Activated CD8-positive, alpha-beta memory T cell treated with anti-CD3 and anti-CD28 coated beads, Interleukin-2, amount 50 U/mL, for 1 hour (primary cell): ENCODE data around the gene RNF11.
"Not testable (repeated sequence)": the region's sequence is repeated elsewhere in the genome, so short reads cannot be mapped to it uniquely, and the experiment has no call there.

Experiments
- DNase-seq: peaks from one replicate; pipeline ENCODE4 v3.0.0-alpha.2; 2020; ENCODE audit errors: extremely low read depth

Gene RNF11

GRCh38 chr1:51228471-51228870 lies 7.6 kb upstream of the RNF11 start:
- DNase-seq, result not testable (repeated sequence)

- no peak for DNase-seq
Observed at GRCh38 chr1:51230501-51231078, 5.5 kb upstream of the RNF11 start.

GRCh38 chr1:51231120-51231519 lies 5.0 kb upstream of the RNF11 start:
- no peak for DNase-seq

- no peak for DNase-seq
Observed at GRCh38 chr1:51231896-51232295, 4.2 kb upstream of the RNF11 start.

GRCh38 chr1:51234236-51234635 lies 1.8 kb upstream of the RNF11 start:
- not testable (repeated sequence) for DNase-seq

- DNase-seq, result no peak
Observed at GRCh38 chr1:51234721-51235425, 1.2 kb upstream of the RNF11 start.

- DNase-seq, result no peak
Observed at GRCh38 chr1:51236531-51237350, 668 bp downstream of the RNF11 start.

- no peak for DNase-seq
Observed at GRCh38 chr1:51237351-51238033, 1.4 kb downstream of the RNF11 start.

GRCh38 chr1:51238034-51238403 lies 1.9 kb downstream of the RNF11 start:
- DNase-seq, result no peak

- no peak for DNase-seq
Observed at GRCh38 chr1:51240084-51240483, 4.0 kb downstream of the RNF11 start.

- DNase-seq, result no peak
Observed at GRCh38 chr1:51241119-51241518, 5.0 kb downstream of the RNF11 start.

GRCh38 chr1:51242546-51242945 lies 6.5 kb downstream of the RNF11 start:
- DNase-seq, result no peak

GRCh38 chr1:51247022-51247421 lies 10.9 kb downstream of the RNF11 start:
- DNase-seq, result no peak

GRCh38 chr1:51247499-51247898 lies 11.4 kb downstream of the RNF11 start:
- DNase-seq, result no peak

GRCh38 chr1:51249445-51249844 lies 13.4 kb downstream of the RNF11 start:
- DNase-seq, result no peak

GRCh38 chr1:51250729-51251128 lies 14.7 kb downstream of the RNF11 start:
- DNase-seq, result not testable (repeated sequence)

- not testable (repeated sequence) for DNase-seq
Observed at GRCh38 chr1:51251165-51251564, 15.1 kb downstream of the RNF11 start.

- DNase-seq, result no peak
Observed at GRCh38 chr1:51252366-51252765, 16.3 kb downstream of the RNF11 start.

GRCh38 chr1:51253691-51254090 lies 17.6 kb downstream of the RNF11 start:
- no peak for DNase-seq

GRCh38 chr1:51255331-51255730 lies 19.3 kb downstream of the RNF11 start:
- no peak for DNase-seq

- DNase-seq, result no peak
Observed at GRCh38 chr1:51263147-51263877, 27.2 kb downstream of the RNF11 start.

GRCh38 chr1:51264451-51264850 lies 28.4 kb downstream of the RNF11 start:
- no peak for DNase-seq
